KBM-7 (cell line): ENCODE data around the gene TRAPPC2L.
"Not testable (repeated sequence)": the region's sequence is repeated elsewhere in the genome, so short reads cannot be mapped to it uniquely, and the experiment has no call there.

Experiments used
- DNase-seq: peaks from one replicate; pipeline ENCODE4 v3.0.0-alpha.2; 2015
- in situ Hi-C: fragments of 300-500 bp; cut with MboI; formaldehyde crosslinking; loops from 2 replicates; pipeline ENCODE4 v1.14.3; 2020; ENCODE audit warnings: low sequenced_read_pairs, low pct_unique_long_range_greater_than_20kb, mixed read lengths

The TRAPPC2L gene

GRCh38 chr16:88883117-88883895 lies 26.4 kb downstream of the TRAPPC2L start:
- no peak for DNase-seq
- in situ Hi-C loops, result no loop called here

DNA sequence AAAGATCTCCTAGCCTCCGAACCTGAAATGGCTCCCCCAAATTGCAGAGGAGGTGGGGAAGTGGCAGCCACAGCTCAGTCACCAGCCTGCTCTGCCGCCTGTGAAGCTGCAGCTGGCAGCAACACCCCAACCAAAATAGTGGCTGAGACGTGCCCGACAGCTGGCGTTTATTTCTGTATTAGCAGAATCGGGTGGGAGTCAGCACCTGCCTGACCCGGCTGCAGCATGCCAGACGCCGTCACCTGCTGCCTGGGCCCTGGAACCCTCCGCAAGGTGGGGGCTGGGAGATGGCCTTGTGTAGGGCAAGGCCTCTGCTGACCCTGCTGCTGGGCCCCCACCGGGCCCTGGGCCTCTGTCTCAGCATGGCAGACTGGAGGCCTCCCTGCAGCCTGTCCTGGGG lies 27.0 kb downstream of the TRAPPC2L start:
- in situ Hi-C loops, result no loop called here

DNA sequence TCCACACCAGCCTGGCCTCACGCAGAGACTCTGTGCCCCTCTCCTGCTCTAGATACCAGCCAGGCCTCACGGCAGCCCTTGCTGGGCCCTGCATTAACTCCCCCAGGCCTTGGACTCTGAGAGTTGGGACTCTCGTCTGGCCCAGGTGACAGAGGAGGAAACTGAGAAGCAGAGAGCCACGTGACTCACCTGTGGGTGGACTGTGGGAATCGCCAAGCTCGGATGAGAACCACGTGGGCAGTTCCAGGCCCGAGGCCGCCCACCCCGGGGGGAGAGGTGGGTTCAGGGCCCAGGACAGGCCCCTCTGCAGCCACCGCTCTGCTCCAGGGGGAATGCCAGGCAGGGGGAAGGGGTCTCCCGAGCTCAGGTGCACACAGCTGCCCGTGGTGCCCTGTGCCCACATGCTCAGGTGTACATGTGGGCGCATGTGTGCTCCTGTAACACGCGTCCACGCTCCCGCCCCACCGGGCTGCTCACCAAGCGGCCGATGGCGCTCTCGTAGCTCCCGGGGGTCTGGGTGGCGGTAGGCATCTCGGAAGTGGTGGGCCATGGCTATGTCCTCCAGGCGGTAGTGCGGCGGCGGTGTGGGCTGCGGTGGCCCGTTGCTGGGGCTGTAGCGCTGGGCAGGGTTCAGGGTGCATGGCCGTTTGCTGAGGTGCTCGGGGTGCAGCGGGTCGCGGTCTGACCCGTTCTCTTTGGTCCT lies 27.8 kb downstream of the TRAPPC2L start:
- DNase-seq, result no peak
- in situ Hi-C loops, result no loop called here

More for the DNA sequence above, 27.0 kb downstream of the TRAPPC2L start:
- DNase-seq, result no peak

GRCh38 chr16:88885693-88886280 lies 28.9 kb downstream of the TRAPPC2L start:
- DNase-seq, result no peak
- in situ Hi-C loops, result no loop called here

DNA sequence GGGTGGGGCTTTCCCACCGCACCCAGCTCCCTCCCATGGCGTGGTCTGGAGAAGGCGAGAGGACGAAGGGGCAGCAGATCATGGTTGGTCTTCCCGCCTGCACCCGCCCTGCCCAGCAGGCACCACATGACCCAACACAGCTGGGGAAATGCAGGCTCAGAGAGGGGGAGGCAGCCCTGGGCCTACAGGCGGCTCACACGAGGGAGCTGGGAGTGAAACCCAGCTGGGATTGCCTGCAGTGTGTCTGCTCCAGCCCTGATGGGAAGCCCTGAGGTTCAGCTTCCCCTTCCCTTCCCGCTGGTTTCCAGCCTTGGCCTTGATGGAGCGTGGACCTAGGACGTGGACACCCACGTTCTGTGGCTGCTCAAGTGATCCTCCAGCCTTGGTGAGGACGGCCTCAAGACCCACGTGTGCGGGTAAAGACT lies 29.5 kb downstream of the TRAPPC2L start:
- in situ Hi-C loops, result no loop called here
- no peak for DNase-seq

GRCh38 chr16:88886845-88887521 lies 30.1 kb downstream of the TRAPPC2L start:
- in situ Hi-C loops, result no loop called here
- no peak for DNase-seq

- DNase-seq, result no peak
- in situ Hi-C loops, result no loop called here
Measured at GRCh38 chr16:88888057-88888456, 31.1 kb downstream of the TRAPPC2L start.

DNA sequence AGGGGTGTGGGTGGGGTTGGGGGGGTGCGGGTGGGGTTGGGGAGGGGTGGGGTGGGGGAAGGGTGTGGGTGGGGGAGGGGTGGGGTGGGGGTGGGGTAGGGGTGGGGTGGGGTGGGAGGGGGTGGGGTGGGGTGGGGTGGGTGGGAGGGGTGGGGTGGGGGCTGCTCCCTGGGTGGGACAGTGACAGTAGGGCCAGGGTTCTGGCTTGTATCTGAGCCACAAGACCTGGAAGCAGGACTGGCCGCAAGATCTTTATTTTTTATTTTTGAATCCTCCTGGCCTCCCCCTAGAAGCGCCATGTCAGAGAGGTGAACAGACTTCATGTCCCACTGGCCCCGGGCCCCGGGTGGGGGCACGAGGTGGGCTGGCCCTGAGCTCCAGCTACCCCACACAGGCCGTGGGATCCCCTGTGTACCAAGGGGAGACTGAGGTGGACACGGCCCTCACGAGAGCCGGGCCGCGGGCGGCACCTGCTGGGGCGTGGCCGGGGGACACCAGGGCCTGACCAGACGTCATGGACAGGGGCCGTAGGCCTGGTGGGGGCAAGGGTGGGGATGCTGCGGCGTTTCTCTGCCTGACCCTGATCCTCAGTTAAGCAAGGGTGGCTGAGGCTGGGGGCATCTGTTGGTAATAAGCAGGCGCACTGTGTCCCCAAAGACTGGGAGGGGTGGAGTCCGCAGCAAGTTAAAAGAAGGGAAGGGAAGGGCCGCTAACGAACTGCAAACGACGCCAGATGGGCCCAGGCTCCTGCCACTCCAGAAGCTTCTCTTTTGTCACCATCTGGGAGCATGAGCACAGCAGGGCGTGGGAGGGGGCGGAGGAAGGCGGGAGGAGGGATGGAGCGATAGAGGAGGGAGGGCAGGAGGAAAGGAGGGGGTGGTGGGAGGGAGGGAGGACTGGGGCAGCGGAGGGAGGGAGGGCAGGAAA lies 31.8 kb downstream of the TRAPPC2L start:
- in situ Hi-C loops, result no loop called here
- peak; percentile 28 for DNase-seq

GRCh38 chr16:88889702-88890352 lies 32.9 kb downstream of the TRAPPC2L start:
- in situ Hi-C loops, DNase-seq: not testable (repeated sequence)

GRCh38 chr16:88891083-88891482 lies 34.2 kb downstream of the TRAPPC2L start:
- in situ Hi-C loops, result no loop called here
- no peak for DNase-seq

GRCh38 chr16:88892065-88892464 lies 35.1 kb downstream of the TRAPPC2L start:
- in situ Hi-C loops, result no loop called here
- DNase-seq, result no peak

DNA sequence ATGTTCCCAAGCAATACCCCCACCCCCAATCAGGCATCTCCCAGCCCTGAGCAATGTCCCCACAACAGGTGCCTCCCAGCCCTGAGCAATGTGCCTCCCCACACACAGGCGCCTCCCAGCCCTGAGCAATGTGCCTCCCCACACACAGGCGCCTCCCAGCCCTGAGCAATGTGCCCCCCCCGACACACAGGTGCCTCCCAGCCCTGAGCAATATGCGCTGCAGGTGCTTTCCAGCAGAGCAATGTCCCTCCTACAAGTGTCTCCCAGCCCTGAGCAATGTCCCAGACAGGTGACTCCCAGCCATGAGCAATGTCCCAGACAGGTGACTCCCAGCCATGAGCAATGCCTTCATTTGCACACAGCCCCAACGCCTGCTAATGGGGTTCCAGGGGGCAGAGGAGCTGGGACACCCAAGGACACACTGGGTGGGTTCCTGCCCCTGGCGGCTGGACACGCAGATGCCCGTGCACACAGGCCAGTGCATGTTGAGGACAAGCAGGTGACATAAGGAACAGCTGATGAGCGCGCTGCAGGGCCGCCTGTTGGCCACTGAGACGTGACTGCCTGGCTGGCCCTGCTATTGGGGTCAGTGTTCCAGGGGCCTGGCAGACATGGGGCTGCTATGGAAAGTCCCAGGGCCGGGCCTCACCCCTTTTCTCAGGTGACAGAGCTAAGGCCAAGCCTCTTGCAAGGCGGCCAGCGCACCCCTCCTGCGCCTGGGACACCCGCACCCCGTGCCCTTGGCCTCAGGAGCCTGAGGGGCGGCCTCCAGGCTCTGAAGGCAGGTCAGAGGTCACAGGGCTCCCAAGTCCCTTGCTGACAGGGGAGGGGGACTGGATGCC lies 36.4 kb downstream of the TRAPPC2L start:
- in situ Hi-C loops, result no loop called here
- DNase-seq, result no peak

DNA sequence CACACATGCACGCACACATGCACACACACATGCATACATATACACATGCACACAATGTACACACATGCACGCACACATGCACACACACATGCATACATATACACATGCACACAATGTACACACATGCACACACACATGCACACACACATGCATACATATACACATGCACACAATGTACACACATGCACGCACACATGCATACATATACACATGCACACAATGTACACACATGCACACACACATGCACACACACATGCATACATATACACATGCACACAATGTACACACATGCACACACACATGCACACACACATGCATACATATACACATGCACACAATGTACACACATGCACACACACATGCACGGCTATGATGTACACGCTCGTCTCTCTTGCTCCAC lies 37.3 kb downstream of the TRAPPC2L start:
- in situ Hi-C loops, DNase-seq: not testable (repeated sequence)

DNA sequence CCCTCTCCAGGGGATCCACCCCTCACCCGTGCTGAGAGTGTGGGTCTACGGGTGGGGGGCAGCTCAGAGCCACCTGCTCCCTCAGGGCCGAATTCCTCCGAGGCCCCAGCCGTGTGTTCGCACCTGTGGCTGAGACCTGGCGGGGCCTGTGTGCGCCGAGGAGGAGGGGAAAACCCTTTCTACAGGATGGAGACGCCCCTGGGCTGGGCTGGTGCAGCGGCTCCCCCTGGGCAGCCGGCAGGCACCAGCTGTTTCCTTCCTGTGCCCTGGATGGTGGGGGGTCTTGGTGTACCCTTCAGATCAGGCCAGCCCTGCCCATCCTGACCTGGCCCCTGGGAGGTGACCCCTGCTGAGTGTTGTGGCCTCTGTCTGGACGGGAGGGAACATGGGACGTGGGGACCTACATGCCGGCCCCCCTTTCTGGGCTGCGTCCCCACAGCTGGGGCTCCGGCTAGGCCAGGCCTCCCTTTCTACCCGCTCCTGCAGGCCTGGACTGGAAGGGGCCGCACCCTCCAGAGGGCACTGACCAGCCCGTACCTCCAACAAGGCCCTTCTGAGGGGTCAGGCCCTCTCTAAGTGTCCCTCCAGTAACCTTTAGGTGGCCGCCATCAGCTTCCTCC lies 37.9 kb downstream of the TRAPPC2L start:
- no peak for DNase-seq
- in situ Hi-C loops, result no loop called here

DNA sequence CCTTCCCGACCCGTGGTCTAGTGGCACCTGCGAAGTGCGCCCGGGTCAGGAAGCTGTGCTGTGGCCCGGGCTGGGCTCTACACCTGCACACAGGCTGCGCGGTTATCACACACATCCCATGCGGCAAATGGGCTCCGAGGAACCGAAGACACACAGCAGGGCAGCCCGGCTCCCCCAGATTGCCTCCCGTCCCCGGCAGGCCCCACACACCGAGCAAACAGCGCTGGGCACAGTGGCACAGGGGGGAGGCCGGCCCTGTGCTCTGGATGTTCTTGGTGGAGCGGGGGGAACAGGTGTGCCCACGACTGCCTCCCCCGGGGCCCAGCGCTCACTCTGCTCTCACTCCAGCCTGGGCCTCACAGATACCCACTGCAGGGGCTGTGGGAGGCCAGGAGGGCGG lies 38.4 kb downstream of the TRAPPC2L start:
- in situ Hi-C loops, result no loop called here
- no peak for DNase-seq

GRCh38 chr16:88896238-88897070 lies 39.5 kb downstream of the TRAPPC2L start:
- in situ Hi-C loops, result no loop called here
- DNase-seq, result no peak
